Chondrocyte (in vitro differentiated cells): ENCODE results near the gene MRPL53. TPM values are rescaled to one million over a fixed set of nuclear protein-coding genes. Genes with fewer than 3 reads are reported as not detected.
"Not testable (repeated sequence)": the region's sequence is repeated elsewhere in the genome, so short reads cannot be mapped to it uniquely, and the experiment has no call there.

ENCODE experiments used
- DNase-seq: peaks from one replicate; pipeline ENCODE4 v3.0.0; 2021; ENCODE audit warnings: mixed read lengths, low spot score
- H3K27ac Mint-ChIP-seq: one replicate; pipeline ENCODE4 v1.8.0; 2021; ENCODE audit warnings: mild to moderate bottlenecking, moderate library complexity, mixed read lengths; ENCODE audit not compliant: unreplicated experiment
- H3K27me3 Mint-ChIP-seq: 2 replicates; pipeline ENCODE4 v1.8.0; 2021; ENCODE audit warnings: low read depth, mixed read lengths
- H3K36me3 Mint-ChIP-seq: 2 replicates; pipeline ENCODE4 v1.8.0; 2021; ENCODE audit warnings: low read depth, mixed read lengths
- H3K4me1 Mint-ChIP-seq: 2 replicates; pipeline ENCODE4 v1.8.0; 2021; ENCODE audit warnings: low read depth, mild to moderate bottlenecking, mixed read lengths
- H3K4me3 Mint-ChIP-seq: one replicate; pipeline ENCODE4 v1.8.0; 2021; ENCODE audit warnings: mild to moderate bottlenecking, moderate library complexity, mixed read lengths; ENCODE audit not compliant: unreplicated experiment
- H3K9me3 Mint-ChIP-seq: 2 replicates; pipeline ENCODE4 v1.8.0; 2021; ENCODE audit warnings: low read depth, mixed read lengths
- total RNA-seq: library from RNA; stranded (reverse); gene quantifications from 3 replicates; pipeline ENCODE4 v1.2.1, GENCODE V29; 2021
- TF ChIP-seq, protein P1 (sequence below): fragments of 200-600 bp; sonication (generic); IDR thresholded peaks from 2 replicates; pipeline ENCODE4 v1.5.0; 2021; ENCODE audit warnings: antibody characterized with exemption, mild to moderate bottlenecking, moderate library complexity

The MRPL53 gene
- total RNA-seq, 1 donor from 2014 or later: 49.5 TPM

DNA sequence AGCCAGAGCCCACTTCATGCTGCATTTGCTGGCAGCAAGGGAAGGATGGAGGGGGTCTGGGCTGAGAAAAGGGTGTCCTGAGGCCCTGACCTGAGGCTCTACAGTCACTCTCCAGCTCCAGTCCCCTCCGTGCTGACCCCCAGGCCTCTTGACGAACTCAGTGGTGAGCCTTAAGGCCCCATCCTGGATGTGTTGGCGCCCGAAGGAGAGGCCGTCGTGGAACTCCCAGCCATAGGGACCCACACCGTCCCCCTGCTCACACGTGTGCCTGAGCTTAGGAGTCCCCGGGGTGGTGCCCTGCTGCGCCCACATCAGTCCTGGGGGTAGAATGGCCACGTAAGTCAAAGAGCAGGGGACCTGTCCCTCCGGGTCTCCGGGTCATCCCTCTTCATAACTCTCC, 8.1 kb downstream of the MRPL53 start:
- no peak for DNase-seq
- Mint-ChIP-seq H3K4me1 (peaks cover 37% of the 10 kb centered on the region), H3K9me3 (no peaks in the 10 kb centered on the region), H3K27ac (peak overlapping the region; percentile 68), H3K4me3 (peak overlapping the region; percentile 99), H3K36me3 (peaks cover 2% of the 10 kb centered on the region), H3K27me3 (no peaks in the 10 kb centered on the region)
- TF ChIP-seq, protein P1, sequence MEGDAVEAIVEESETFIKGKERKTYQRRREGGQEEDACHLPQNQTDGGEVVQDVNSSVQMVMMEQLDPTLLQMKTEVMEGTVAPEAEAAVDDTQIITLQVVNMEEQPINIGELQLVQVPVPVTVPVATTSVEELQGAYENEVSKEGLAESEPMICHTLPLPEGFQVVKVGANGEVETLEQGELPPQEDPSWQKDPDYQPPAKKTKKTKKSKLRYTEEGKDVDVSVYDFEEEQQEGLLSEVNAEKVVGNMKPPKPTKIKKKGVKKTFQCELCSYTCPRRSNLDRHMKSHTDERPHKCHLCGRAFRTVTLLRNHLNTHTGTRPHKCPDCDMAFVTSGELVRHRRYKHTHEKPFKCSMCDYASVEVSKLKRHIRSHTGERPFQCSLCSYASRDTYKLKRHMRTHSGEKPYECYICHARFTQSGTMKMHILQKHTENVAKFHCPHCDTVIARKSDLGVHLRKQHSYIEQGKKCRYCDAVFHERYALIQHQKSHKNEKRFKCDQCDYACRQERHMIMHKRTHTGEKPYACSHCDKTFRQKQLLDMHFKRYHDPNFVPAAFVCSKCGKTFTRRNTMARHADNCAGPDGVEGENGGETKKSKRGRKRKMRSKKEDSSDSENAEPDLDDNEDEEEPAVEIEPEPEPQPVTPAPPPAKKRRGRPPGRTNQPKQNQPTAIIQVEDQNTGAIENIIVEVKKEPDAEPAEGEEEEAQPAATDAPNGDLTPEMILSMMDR: no peak

DNA sequence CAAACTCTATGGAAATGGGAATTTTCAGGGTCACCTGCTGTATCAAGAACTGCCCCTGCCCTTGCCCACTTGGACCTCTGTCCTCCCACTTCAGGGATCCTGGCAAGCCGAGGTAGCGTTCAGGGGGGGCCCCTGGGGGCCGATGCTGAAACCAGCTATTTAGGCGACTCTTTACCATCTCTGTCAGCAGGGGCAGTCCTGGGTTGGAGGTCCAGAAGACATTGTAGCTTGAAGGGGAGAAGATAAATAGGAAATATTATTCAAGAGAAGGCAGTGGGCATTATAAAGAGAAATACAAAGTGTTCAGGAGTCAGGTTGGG, 9.7 kb downstream of the MRPL53 start:
- TF ChIP-seq, protein P1: no peak
- Mint-ChIP-seq H3K4me3 (no peak overlapping the region), H3K27me3 (no peaks in the 10 kb centered on the region), H3K4me1 (peaks cover 45% of the 10 kb centered on the region), H3K27ac (peak overlapping the region; percentile 54), H3K36me3 (peaks cover 2% of the 10 kb centered on the region), H3K9me3 (no peaks in the 10 kb centered on the region)
- no peak for DNase-seq

DNA sequence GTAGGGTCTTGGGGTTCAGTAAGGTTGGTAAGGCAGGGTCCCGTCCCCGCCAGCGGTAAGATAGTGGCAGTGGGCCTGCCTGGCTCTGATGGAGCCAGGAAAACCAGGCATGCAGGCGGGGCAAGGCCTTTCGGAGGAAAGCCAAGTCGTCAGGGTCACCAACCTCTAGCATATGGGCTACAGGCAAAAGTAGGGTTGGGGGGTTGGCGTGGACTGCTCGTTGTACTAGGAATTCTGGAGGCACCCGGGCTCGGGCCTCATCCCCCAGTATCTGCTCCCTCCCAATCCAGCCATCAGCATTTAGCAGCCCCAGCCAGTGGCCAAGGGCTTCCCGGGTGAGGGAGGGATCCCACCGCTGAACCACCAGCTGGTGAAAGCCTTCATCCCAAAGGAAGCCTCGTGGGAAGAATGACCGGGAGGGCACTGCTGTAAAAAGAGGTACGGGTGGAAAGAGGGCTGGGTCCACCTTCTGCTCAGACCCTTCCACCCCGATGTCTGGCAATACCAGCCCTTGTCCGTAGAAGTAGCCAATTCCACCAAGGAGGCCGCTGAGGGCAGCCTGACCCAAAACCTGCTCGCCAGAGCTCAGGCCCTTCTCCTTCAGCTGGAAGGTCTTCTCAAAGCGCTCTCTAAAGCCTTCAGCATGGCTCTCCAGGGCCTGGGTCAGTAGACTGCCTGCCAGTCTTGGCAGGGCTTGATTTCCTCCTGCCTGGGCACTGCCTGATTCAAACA, 10.3 kb downstream of the MRPL53 start:
- Mint-ChIP-seq H3K27ac (peak overlapping the region; percentile 54), H3K4me3 (no peak overlapping the region)

DNA sequence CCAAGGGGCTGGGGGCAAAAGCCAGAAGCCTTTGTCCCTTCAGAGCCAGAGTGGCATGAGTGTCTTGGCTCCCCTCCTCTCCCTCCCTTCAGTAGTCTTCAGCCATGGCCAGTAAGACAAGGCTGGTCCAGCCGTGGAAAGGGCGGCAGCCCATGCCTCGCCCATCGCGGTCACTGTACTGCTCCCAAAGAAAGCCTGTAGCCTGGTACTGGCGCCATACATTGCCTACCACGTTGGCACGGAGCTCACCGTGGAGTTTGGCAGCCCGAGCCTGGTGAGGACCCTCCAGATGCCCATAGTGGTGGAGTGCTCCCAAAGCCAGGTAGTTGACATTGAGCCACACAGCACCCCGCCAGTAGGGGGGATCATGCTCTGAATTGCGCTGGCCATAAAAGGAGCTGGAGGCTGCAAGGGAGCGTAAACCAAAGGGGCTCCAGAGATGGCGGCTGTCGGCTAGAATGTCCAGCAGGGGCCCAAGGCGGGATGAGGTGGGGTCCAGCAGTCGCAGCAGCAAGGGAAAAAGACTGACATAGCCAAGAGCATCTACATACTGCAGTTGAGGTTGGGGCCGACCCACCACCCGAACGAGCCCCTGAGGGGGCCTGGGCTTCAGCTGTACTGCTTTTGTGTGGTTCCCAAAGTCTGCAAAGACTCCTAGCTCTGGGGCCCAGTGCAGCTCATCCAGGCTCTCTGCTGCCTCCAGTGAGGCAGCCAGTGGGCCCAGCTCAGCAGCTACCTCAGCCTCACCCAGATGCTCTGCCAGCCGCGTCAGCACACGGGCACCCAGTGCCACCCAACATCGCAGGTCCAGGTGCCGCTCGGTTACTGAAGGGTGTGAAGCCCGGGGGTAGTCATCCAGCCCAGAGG, 11.1 kb downstream of the MRPL53 start:
- no peak for DNase-seq
- Mint-ChIP-seq H3K9me3 (no peaks in the 10 kb centered on the region), H3K4me1 (peaks cover 54% of the 10 kb centered on the region), H3K4me3 (no peak overlapping the region), H3K27ac (no peak overlapping the region), H3K27me3 (no peaks in the 10 kb centered on the region), H3K36me3 (peaks cover 2% of the 10 kb centered on the region)
- TF ChIP-seq, protein P1: peak; percentile 37

More for the DNA sequence above, 10.3 kb downstream of the MRPL53 start:
- DNase-seq: no peak
- H3K27me3 Mint-ChIP-seq: no peaks in the 10 kb centered on the region
- TF ChIP-seq, protein P1: no peak
- peaks cover 2% of the 10 kb centered on the region for H3K36me3 Mint-ChIP-seq
- H3K4me1 Mint-ChIP-seq: peaks cover 46% of the 10 kb centered on the region
- no peaks in the 10 kb centered on the region for H3K9me3 Mint-ChIP-seq

DNA sequence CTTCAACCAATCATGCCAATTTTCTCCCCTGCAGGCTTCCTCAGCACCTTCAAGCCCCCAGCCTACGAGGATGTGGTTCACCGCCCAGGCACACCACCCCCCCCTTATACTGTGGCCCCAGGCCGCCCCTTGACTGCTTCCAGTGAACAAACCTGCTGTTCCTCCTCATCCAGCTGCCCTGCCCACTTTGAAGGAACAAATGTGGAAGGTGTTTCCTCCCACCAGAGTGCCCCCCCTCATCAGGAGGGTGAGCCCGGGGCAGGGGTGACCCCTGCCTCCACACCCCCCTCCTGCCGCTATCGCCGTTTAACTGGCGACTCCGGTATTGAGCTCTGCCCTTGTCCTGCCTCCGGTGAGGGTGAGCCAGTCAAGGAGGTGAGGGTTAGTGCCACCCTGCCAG, 12.3 kb downstream of the MRPL53 start:
- not testable (repeated sequence) for DNase-seq

DNA sequence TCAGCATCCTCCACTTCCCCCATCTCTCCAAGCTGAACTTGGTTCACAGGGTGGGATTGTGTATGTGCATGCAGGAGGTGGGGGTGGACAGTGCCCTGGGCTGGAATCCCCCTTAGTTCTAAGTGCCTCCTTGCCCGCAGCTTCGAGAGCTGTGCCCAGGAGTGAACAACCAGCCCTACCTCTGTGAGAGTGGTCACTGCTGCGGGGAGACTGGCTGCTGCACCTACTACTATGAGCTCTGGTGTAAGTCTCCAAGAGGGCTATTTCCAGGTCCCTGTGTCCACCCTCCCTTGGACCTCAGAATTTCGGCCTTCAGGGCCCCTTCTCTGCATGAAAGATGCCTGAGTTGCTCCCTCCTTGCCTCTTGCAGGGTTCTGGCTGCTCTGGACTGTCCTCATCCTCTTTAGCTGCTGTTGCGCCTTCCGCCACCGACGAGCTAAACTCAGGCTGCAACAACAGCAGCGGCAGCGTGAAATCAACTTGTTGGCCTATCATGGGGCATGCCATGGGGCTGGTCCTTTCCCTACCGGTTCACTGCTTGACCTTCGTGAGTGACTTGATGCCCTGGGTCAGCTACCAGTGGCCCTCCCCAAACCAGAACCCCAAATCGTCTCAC, 12.9 kb downstream of the MRPL53 start:
- not testable (repeated sequence) for H3K27me3 Mint-ChIP-seq, H3K36me3 Mint-ChIP-seq, DNase-seq, H3K9me3 Mint-ChIP-seq
- Mint-ChIP-seq H3K4me1 (peaks cover 62% of the 10 kb centered on the region), H3K27ac (peak overlapping the region; percentile 97), H3K4me3 (peak overlapping the region; percentile 89)

More for the DNA sequence above, 12.3 kb downstream of the MRPL53 start:
- H3K27me3 Mint-ChIP-seq, H3K9me3 Mint-ChIP-seq, H3K36me3 Mint-ChIP-seq: not testable (repeated sequence)
- Mint-ChIP-seq H3K4me1 (peaks cover 57% of the 10 kb centered on the region), H3K4me3 (peak overlapping the region; percentile 89), H3K27ac (peak overlapping the region; percentile 97)
